GM12878 (cell line): ENCODE data around the gene RPL36. TPM values are rescaled to one million over a fixed set of nuclear protein-coding genes. Genes with fewer than 3 reads are reported as not detected.
A peak's percentile ranks its signal among the peaks of the same experiment; 100 is the strongest.

Experiments
- CREM ChIP-seq: IDR thresholded peaks from 2 replicates; pipeline ENCODE4 v1.6.1; 2014; ENCODE audit warnings: antibody characterized with exemption, low read depth
- DPF2 ChIP-seq: fragments of 450-650 bp; IDR thresholded peaks from 2 replicates; pipeline ENCODE4 v1.6.1; 2017; ENCODE audit warnings: mild to moderate bottlenecking
- EED ChIP-seq: sonication (generic); IDR thresholded peaks from 2 replicates; pipeline ENCODE4 v1.6.1; 2016; ENCODE audit warnings: antibody characterized with exemption, low read depth
- FOXK2 ChIP-seq: fragments of 450-650 bp; IDR thresholded peaks from 2 replicates; pipeline ENCODE4 v1.6.1; 2017; ENCODE audit warnings: mild to moderate bottlenecking, moderate library complexity
- GABPA ChIP-seq: IDR thresholded peaks from 2 replicates; pipeline ENCODE4 v1.6.1; 2014; ENCODE audit warnings: antibody characterized with exemption, low read depth, mild to moderate bottlenecking, inconsistent platforms
- HDAC2 ChIP-seq: fragments of 200-600 bp; sonication (generic); IDR thresholded peaks from 2 replicates; pipeline ENCODE4 v1.6.1; 2017
- HDAC6 ChIP-seq: fragments of 200-600 bp; sonication (generic); IDR thresholded peaks from one replicate; pipeline ENCODE4 v1.8.0; 2017; ENCODE audit warnings: antibody characterized with exemption; ENCODE audit not compliant: unreplicated experiment
- IRF4 ChIP-seq: IDR thresholded peaks from 2 replicates; pipeline ENCODE4 v1.6.1; 2011; ENCODE audit warnings: low read depth, low read length
- JUNB ChIP-seq: IDR thresholded peaks from 2 replicates; pipeline ENCODE4 v1.6.1; 2016; ENCODE audit warnings: antibody characterized with exemption, mild to moderate bottlenecking
- KAT2A ChIP-seq: conservative IDR thresholded peaks from 2 replicates; pipeline ENCODE4 v1.6.1; 2011; ENCODE audit warnings: low read depth, low read length; ENCODE audit not compliant: control insufficient read depth
- KDM1A ChIP-seq: fragments of 200-600 bp; sonication (generic); IDR thresholded peaks from 2 replicates; pipeline ENCODE4 v1.6.1; 2016; ENCODE audit warnings: borderline replicate concordance
- NFYA ChIP-seq: IDR thresholded peaks from 2 replicates; pipeline ENCODE4 v1.6.1; 2011; ENCODE audit warnings: low read depth, mild to moderate bottlenecking, low read length, improper control_type of control experiment, borderline replicate concordance
- PML ChIP-seq: IDR thresholded peaks from 2 replicates; pipeline ENCODE4 v1.6.1; 2012; ENCODE audit warnings: low read length, inconsistent platforms
- POLR2AphosphoS5 ChIP-seq: IDR thresholded peaks from 2 replicates; pipeline ENCODE4 v1.6.1; 2011; ENCODE audit warnings: mild to moderate bottlenecking, low read length, inconsistent platforms
- PRDM15 ChIP-seq: fragments of 450-650 bp; formaldehyde crosslinking; IDR thresholded peaks from 2 replicates; pipeline ENCODE4 v1.4.0; 2020; ENCODE audit warnings: mild to moderate bottlenecking, moderate library complexity
- RAD21 ChIP-seq: IDR thresholded peaks from 2 replicates; pipeline ENCODE4 v1.6.1; 2011; ENCODE audit warnings: mild to moderate bottlenecking, low read depth, low read length, moderate library complexity; ENCODE audit not compliant: insufficient read depth
- SPI1 ChIP-seq: IDR thresholded peaks from 2 replicates; pipeline ENCODE4 v1.6.1; 2011; ENCODE audit warnings: low read depth, mild to moderate bottlenecking, low read length, moderate library complexity, borderline replicate concordance; ENCODE audit not compliant: insufficient read depth
- SUZ12 ChIP-seq: fragments of 200-600 bp; sonication (generic); IDR thresholded peaks from one replicate; pipeline ENCODE4 v1.6.1; 2018; ENCODE audit warnings: antibody characterized with exemption, mild to moderate bottlenecking; ENCODE audit not compliant: unreplicated experiment
- TARDBP ChIP-seq: IDR thresholded peaks from 2 replicates; pipeline ENCODE4 v1.6.1; 2016; ENCODE audit warnings: borderline replicate concordance
- YBX1 ChIP-seq: fragments of 450-650 bp; IDR thresholded peaks from 2 replicates; pipeline ENCODE4 v1.6.1; 2016; ENCODE audit warnings: antibody characterized with exemption
- polyA plus RNA-seq, 11 experiments: library from polyadenylated mRNA; depleted of rRNA in 4 of 11; unstranded in 6 of 11; stranded (reverse) in 5 of 11; fragments of >200 nt; fragmentation: Nextera tagmentation in 4 of 11; fragmentation: Illumina TruSeq in 1 of 11; extraction: Ambion mirVana in 4 of 11; extraction: Trizol in 1 of 11; gene quantifications; 1 replicate in 1 of 11; 2 replicates in 10 of 11; pipeline versions ENCODE4 v1.2.1 to v1.2.3, GENCODE V29; 2011 to 2016; ENCODE audit warnings: inconsistent platforms in 2 of 11, missing spikeins in 2 of 11, low read depth in 1 of 11
- total RNA-seq, 4 experiments: library from RNA; depleted of rRNA in 3 of 4; stranded (reverse); fragments of >200 nt in 3 of 4; fragmentation: Illumina TruSeq in 1 of 4; extraction: Trizol in 1 of 4; gene quantifications; 2 replicates each; pipeline versions ENCODE4 v1.2.1 to v1.2.3, GENCODE V29; 2013 to 2021
- TF ChIP-seq, protein P1 (sequence below): fragments of 450-650 bp; IDR thresholded peaks from 2 replicates; pipeline ENCODE4 v1.6.1; 2017; ENCODE audit warnings: antibody characterized with exemption, mild to moderate bottlenecking, moderate library complexity
- TF ChIP-seq, protein P2 (sequence below): IDR thresholded peaks from 2 replicates; pipeline ENCODE4 v1.6.1; 2011; ENCODE audit warnings: low read depth, low read length, improper control_type of control experiment, borderline replicate concordance
- TF ChIP-seq, protein P3 (sequence below): IDR thresholded peaks from 2 replicates; pipeline ENCODE4 v1.6.1; 2011; ENCODE audit warnings: borderline replicate concordance, low read depth, mild to moderate bottlenecking, moderate library complexity, low read length; ENCODE audit not compliant: insufficient read depth, poor library complexity, severe bottlenecking

The RPL36 gene
- total and polyA plus RNA-seq, 10 of the 15 experiments (the other 5 are each of a cell fraction or from before 2014, with no cell fraction given): 374 to 4,942 (median 2,053) TPM

- TF ChIP-seq PRDM15 (no peak), SPI1 (no peak), SUZ12 (no peak), FOXK2 (peak; percentile 52), EED (no peak), IRF4 (peak; percentile 72), CREM (peak; percentile 99), NFYA (no peak), YBX1 (no peak), KAT2A (no peak), DPF2 (peak; percentile 45; the same call in 1 of the 2 replicates), TARDBP (no peak), KDM1A (no peak), RAD21 (peak; percentile 22; the same call in 1 of the 2 replicates), HDAC6 (no peak), PML (peak; percentile 85; the same call in 1 of the 2 replicates), HDAC2 (no peak), POLR2AphosphoS5 (peak; percentile 88), GABPA (peak; percentile 89), JUNB (no peak)
- TF ChIP-seq, protein P1, sequence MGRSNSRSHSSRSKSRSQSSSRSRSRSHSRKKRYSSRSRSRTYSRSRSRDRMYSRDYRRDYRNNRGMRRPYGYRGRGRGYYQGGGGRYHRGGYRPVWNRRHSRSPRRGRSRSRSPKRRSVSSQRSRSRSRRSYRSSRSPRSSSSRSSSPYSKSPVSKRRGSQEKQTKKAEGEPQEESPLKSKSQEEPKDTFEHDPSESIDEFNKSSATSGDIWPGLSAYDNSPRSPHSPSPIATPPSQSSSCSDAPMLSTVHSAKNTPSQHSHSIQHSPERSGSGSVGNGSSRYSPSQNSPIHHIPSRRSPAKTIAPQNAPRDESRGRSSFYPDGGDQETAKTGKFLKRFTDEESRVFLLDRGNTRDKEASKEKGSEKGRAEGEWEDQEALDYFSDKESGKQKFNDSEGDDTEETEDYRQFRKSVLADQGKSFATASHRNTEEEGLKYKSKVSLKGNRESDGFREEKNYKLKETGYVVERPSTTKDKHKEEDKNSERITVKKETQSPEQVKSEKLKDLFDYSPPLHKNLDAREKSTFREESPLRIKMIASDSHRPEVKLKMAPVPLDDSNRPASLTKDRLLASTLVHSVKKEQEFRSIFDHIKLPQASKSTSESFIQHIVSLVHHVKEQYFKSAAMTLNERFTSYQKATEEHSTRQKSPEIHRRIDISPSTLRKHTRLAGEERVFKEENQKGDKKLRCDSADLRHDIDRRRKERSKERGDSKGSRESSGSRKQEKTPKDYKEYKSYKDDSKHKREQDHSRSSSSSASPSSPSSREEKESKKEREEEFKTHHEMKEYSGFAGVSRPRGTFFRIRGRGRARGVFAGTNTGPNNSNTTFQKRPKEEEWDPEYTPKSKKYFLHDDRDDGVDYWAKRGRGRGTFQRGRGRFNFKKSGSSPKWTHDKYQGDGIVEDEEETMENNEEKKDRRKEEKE: no peak
- TF ChIP-seq, protein P2, sequence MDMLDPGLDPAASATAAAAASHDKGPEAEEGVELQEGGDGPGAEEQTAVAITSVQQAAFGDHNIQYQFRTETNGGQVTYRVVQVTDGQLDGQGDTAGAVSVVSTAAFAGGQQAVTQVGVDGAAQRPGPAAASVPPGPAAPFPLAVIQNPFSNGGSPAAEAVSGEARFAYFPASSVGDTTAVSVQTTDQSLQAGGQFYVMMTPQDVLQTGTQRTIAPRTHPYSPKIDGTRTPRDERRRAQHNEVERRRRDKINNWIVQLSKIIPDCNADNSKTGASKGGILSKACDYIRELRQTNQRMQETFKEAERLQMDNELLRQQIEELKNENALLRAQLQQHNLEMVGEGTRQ: peak; percentile 95
- TF ChIP-seq, protein P3, sequence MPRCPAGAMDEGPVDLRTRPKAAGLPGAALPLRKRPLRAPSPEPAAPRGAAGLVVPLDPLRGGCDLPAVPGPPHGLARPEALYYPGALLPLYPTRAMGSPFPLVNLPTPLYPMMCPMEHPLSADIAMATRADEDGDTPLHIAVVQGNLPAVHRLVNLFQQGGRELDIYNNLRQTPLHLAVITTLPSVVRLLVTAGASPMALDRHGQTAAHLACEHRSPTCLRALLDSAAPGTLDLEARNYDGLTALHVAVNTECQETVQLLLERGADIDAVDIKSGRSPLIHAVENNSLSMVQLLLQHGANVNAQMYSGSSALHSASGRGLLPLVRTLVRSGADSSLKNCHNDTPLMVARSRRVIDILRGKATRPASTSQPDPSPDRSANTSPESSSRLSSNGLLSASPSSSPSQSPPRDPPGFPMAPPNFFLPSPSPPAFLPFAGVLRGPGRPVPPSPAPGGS: no peak
These were observed 30.1 kb downstream of the RPL36 start, which contains the start of the genes CATSPERD and LONP1 (continued) for GRCh38 chr19:5719961-5720790.
